Panc1 (cell line): ENCODE results near the gene THEM5. TPM values are rescaled to one million over a fixed set of nuclear protein-coding genes. Genes with fewer than 3 reads are reported as not detected.

ENCODE experiments used
- ATAC-seq: fragments of 200-7000 bp; cut with Tn5 transposase; 2 replicates; pipeline ENCODE4 v1.9.1; 2020; ENCODE audit warnings: mild to moderate bottlenecking, moderate library complexity
- BruUV-seq: library from RNA; stranded (reverse); fragments of 400-500 nt; replicated peaks from 2 replicates; lab custom pipeline; 2021; lab: Mats Ljungman, UMichigan
- CTCF ChIA-PET: fragments of 300-600 bp; sonication (Branson Sonifier 250); formaldehyde crosslinking; loops from one replicate; lab custom pipeline; 2022; ENCODE audit warnings: antibody characterized with exemption; lab: Charles Lee
- POLR2A ChIA-PET: fragments of 300-600 bp; sonication (Branson Sonifier 250); formaldehyde crosslinking; loops from one replicate; lab custom pipeline; 2022; ENCODE audit warnings: antibody characterized with exemption; lab: Charles Lee
- DNase-seq: peaks from one replicate; pipeline ENCODE4 v3.0.0-alpha.2; 2010; ENCODE audit warnings: low read depth, low spot score
- H3K27ac ChIP-seq: 2 replicates; pipeline ENCODE4 v1.5.1; 2011; ENCODE audit warnings: mild to moderate bottlenecking, low read length, inconsistent platforms
- H3K27me3 ChIP-seq: fragments of 200-500 bp; sonication (Bioruptor generic); 2 replicates; pipeline ENCODE4 v1.6.0; 2014; ENCODE audit warnings: low read length, inconsistent platforms; ENCODE audit not compliant: control insufficient read depth, insufficient read depth
- H3K36me3 ChIP-seq: fragments of 200-500 bp; sonication (Bioruptor generic); 2 replicates; pipeline ENCODE4 v1.5.1; 2014; ENCODE audit warnings: inconsistent platforms, mild to moderate bottlenecking, low read length, moderate library complexity; ENCODE audit not compliant: control insufficient read depth, insufficient read depth
- H3K4me1 ChIP-seq: 2 replicates; pipeline ENCODE4 v1.5.1; 2011; ENCODE audit warnings: inconsistent platforms, mild to moderate bottlenecking, low read length, moderate library complexity; ENCODE audit not compliant: control insufficient read depth, insufficient read depth
- H3K4me3 ChIP-seq, 2 experiments: 2 replicates each; pipeline ENCODE4 v1.5.1; 2011 to 2012; ENCODE audit warnings: low read depth in 2 of 2, low read length in 2 of 2, mild to moderate bottlenecking in 2 of 2, inconsistent platforms in 1 of 2, moderate library complexity in 1 of 2
- H3K9me3 ChIP-seq: fragments of 200-500 bp; sonication (Bioruptor generic); 2 replicates; pipeline ENCODE4 v1.5.1; 2014; ENCODE audit warnings: low read depth, mild to moderate bottlenecking, inconsistent platforms, low read length, moderate library complexity; ENCODE audit not compliant: control insufficient read depth, insufficient read depth
- POLR2AphosphoS5 ChIP-seq: IDR thresholded peaks from 2 replicates; pipeline ENCODE4 v1.6.1; 2012; ENCODE audit warnings: mild to moderate bottlenecking, low read depth, low read length, moderate library complexity
- SIN3A ChIP-seq: IDR thresholded peaks from 2 replicates; pipeline ENCODE4 v1.6.1; 2012; ENCODE audit warnings: low read depth, mild to moderate bottlenecking, low read length, moderate library complexity, borderline replicate concordance; ENCODE audit not compliant: insufficient read depth
- TCF7L2 ChIP-seq: IDR thresholded peaks from 2 replicates; pipeline ENCODE4 v1.6.1; 2011; ENCODE audit warnings: mild to moderate bottlenecking, low read depth, low read length, inconsistent platforms
- in situ Hi-C: cut with HindIII; loops from 2 replicates; pipeline ENCODE4 v1.10.0; 2016; ENCODE audit warnings: low sequenced_read_pairs, low pct_unique_long_range_greater_than_20kb
- intact Hi-C: fragments of 100-400 bp; cut with micrococcal nuclease; formaldehyde crosslinking; loops from one replicate; pipeline ENCODE4 v1.10.0; 2022; ENCODE audit not compliant: unreplicated experiment
- total RNA-seq: library from RNA; stranded (reverse); gene quantifications from one replicate; pipeline ENCODE4 v1.2.1, GENCODE V29; 2021; ENCODE audit not compliant: unreplicated experiment
- TF ChIP-seq, protein P1 (sequence below), 2 experiments: IDR thresholded peaks; 2 replicates each; pipeline ENCODE4 v1.6.1; 2011 to 2012; ENCODE audit warnings: low read depth in 2 of 2, control low read depth in 1 of 2, low read length in 1 of 2, mild to moderate bottlenecking in 1 of 2, moderate library complexity in 1 of 2; ENCODE audit not compliant: insufficient read depth in 1 of 2
- TF ChIP-seq, protein P2 (sequence below): fragments of 450-650 bp; IDR thresholded peaks from 2 replicates; pipeline ENCODE4 v1.5.1; 2017; ENCODE audit warnings: mild to moderate bottlenecking

THEM5 gene
- total RNA-seq, 1 experiment from 2014 or later = not detected

- ChIA-PET POLR2A (no interaction called here), CTCF (no interaction called here)
- Histone ChIP-seq H3K4me1 (peaks cover 11% of the 10 kb centered on the region; the same call in 1 of the 2 replicates), H3K27ac (no peak overlapping the region), H3K36me3 (no peaks in the 10 kb centered on the region), H3K9me3 (no peaks in the 10 kb centered on the region), H3K4me3 (no peak overlapping the region), H3K27me3 (no peaks in the 10 kb centered on the region)
- BruUV-seq = no TSS peak
- DNase-seq (no peak), ATAC-seq (no peak)
- in situ Hi-C loops (no loop called here), intact Hi-C loops (loop anchor here (10.0 kb wide), 3 partner anchors 139 to 389 kb away; no protein-coding TSS in a partner anchor)
- TF ChIP-seq, protein P1, sequence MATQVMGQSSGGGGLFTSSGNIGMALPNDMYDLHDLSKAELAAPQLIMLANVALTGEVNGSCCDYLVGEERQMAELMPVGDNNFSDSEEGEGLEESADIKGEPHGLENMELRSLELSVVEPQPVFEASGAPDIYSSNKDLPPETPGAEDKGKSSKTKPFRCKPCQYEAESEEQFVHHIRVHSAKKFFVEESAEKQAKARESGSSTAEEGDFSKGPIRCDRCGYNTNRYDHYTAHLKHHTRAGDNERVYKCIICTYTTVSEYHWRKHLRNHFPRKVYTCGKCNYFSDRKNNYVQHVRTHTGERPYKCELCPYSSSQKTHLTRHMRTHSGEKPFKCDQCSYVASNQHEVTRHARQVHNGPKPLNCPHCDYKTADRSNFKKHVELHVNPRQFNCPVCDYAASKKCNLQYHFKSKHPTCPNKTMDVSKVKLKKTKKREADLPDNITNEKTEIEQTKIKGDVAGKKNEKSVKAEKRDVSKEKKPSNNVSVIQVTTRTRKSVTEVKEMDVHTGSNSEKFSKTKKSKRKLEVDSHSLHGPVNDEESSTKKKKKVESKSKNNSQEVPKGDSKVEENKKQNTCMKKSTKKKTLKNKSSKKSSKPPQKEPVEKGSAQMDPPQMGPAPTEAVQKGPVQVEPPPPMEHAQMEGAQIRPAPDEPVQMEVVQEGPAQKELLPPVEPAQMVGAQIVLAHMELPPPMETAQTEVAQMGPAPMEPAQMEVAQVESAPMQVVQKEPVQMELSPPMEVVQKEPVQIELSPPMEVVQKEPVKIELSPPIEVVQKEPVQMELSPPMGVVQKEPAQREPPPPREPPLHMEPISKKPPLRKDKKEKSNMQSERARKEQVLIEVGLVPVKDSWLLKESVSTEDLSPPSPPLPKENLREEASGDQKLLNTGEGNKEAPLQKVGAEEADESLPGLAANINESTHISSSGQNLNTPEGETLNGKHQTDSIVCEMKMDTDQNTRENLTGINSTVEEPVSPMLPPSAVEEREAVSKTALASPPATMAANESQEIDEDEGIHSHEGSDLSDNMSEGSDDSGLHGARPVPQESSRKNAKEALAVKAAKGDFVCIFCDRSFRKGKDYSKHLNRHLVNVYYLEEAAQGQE (IDR thresholded peaks at IDR 0.05; ENCODE audit: insufficient read depth in 1 of 2, low read depth in 2 of 2, low read length in 1 of 2) = no peak
- TF ChIP-seq SIN3A (no peak), TCF7L2 (no peak), POLR2AphosphoS5 (no peak)
- TF ChIP-seq, protein P2, sequence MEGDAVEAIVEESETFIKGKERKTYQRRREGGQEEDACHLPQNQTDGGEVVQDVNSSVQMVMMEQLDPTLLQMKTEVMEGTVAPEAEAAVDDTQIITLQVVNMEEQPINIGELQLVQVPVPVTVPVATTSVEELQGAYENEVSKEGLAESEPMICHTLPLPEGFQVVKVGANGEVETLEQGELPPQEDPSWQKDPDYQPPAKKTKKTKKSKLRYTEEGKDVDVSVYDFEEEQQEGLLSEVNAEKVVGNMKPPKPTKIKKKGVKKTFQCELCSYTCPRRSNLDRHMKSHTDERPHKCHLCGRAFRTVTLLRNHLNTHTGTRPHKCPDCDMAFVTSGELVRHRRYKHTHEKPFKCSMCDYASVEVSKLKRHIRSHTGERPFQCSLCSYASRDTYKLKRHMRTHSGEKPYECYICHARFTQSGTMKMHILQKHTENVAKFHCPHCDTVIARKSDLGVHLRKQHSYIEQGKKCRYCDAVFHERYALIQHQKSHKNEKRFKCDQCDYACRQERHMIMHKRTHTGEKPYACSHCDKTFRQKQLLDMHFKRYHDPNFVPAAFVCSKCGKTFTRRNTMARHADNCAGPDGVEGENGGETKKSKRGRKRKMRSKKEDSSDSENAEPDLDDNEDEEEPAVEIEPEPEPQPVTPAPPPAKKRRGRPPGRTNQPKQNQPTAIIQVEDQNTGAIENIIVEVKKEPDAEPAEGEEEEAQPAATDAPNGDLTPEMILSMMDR = no peak
Measured at GRCh38 chr1:151833172-151833900, 20.2 kb downstream of the THEM5 start.

DNA sequence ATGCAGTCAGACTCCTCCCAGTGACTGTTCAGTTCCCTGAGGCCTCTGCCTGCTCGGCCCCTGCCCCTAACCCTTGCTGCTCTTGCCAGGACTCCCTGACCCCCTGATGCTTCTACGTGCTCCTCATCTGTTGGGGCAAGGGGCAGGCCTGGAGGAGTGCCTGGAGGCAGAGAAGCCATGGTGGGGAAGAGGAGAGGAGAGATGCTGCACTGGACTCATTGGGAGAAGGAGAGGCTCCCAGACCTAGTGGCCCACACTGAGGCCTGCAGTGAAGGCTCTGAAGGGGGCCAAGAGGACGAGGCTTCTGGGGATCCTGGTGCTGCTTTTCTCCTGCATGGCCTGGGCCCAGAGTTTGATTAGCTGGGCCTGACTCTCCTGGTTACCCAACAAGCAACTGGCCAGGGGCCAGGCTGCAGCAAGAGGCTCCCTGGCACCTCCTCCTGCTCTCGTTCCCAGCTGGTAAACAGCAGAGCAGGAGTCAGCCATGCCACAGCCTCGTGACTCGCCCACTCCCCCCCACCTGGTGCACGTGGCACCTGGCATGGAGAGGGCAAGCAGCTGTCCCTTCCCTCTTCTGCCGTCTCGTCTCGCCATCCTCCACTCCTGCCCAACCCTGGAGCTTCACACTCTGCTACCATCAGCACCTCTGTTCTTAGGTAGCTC lies 21.1 kb downstream of the THEM5 start:
- TF ChIP-seq TCF7L2 = no peak
- TF ChIP-seq POLR2AphosphoS5 = no peak
- TF ChIP-seq, protein P2 = no peak
- TF ChIP-seq, protein P1 (IDR thresholded peaks at IDR 0.05; ENCODE audit: insufficient read depth in 1 of 2, low read depth in 2 of 2, low read length in 1 of 2) = no peak
- no peak for TF ChIP-seq SIN3A
- BruUV-seq = no TSS peak
- ChIA-PET POLR2A (no interaction called here), CTCF (no interaction called here)
- ATAC-seq (no peak), DNase-seq (no peak)
- no peaks in the 10 kb centered on the region for H3K36me3 ChIP-seq
- H3K4me3 ChIP-seq = no peak overlapping the region
- intact Hi-C loops (loop anchor here (10.0 kb wide), 3 partner anchors 138 to 388 kb away; no protein-coding TSS in a partner anchor), in situ Hi-C loops (no loop called here)
- no peak overlapping the region for H3K27ac ChIP-seq
- H3K4me1 ChIP-seq = peaks cover 11% of the 10 kb centered on the region; the same call in 1 of the 2 replicates
- no peaks in the 10 kb centered on the region for H3K27me3 ChIP-seq
- H3K9me3 ChIP-seq = no peaks in the 10 kb centered on the region
